K562 (cell line): Measurements from ENCODE around the gene ANAPC16. TPM values are rescaled to one million over a fixed set of nuclear protein-coding genes. Genes with fewer than 3 reads are reported as not detected.

Source experiments
- ATAC-seq: fragments of 200-7000 bp; cut with Tn5 transposase; 3 replicates; pipeline ENCODE4 v1.9.1; 2020; ENCODE audit warnings: moderate library complexity
- BruUV-seq: library from RNA; stranded (reverse); fragments of 400-500 nt; replicated peaks from 2 replicates; lab custom pipeline; 2021; lab: Mats Ljungman, UMichigan
- CTCF ChIA-PET: fragments of 300-600 bp; formaldehyde crosslinking; extraction: SDS; loops from one replicate; lab custom pipeline; 2021; ENCODE audit warnings: low intra/inter-chr PET ratio; lab: Yijun Ruan, JAX
- POLR2A ChIA-PET: fragments of 300-600, 350-650 bp; sonication (Branson Sonifier 250); formaldehyde crosslinking; extraction: SDS; loops from one replicate; lab custom pipeline; 2021; ENCODE audit warnings: antibody characterized with exemption, inconsistent platforms; lab: Yijun Ruan, JAX
- DNase-seq, 4 experiments: peaks; one replicate each; pipeline versions ENCODE4 v3.0.0 to v3.0.0-alpha.2; 2011 to 2018; ENCODE audit warnings: low spot score in 3 of 4, mixed read lengths in 3 of 4; ENCODE audit errors: extremely low read depth in 1 of 4
- FAIRE-seq: peaks from 2 replicates; lab custom pipeline; 2011; peaks lifted over from hg19 to GRCh38; lab: Jason Lieb, UNC
- H2AFZ ChIP-seq: 2 replicates; pipeline ENCODE4 v1.6.0; 2011; ENCODE audit warnings: low read depth, low read length, control low read depth, inconsistent platforms
- H3K27ac ChIP-seq: fragments of 200-600 bp; 3 replicates; pipeline ENCODE4 v1.8.0; 2011; ENCODE audit warnings: low read depth, mild to moderate bottlenecking, control low read depth, inconsistent platforms, low read length, moderate library complexity, mixed read lengths; ENCODE audit errors: extremely low read depth
- H3K27me3 ChIP-seq, 2 experiments: fragments of 300-600 bp in 1 of 2; 2 replicates in 1 of 2; 3 replicates in 1 of 2; pipeline versions ENCODE4 v1.6.0 to v1.8.0; 2011; ENCODE audit warnings: inconsistent platforms in 2 of 2, low read length in 2 of 2, mild to moderate bottlenecking in 1 of 2, mixed read lengths in 1 of 2, moderate library complexity in 1 of 2; ENCODE audit not compliant: control insufficient read depth in 2 of 2, insufficient read depth in 2 of 2
- H3K36me3 ChIP-seq: fragments of 300-600 bp; 3 replicates; pipeline ENCODE4 v1.8.0; 2011; ENCODE audit warnings: mild to moderate bottlenecking, low read length, inconsistent platforms; ENCODE audit not compliant: control insufficient read depth, insufficient read depth
- H3K4me1 ChIP-seq, 2 experiments: fragments of 200-600 bp in 1 of 2; replicated peaks in 1 of 2; 2 replicates in 1 of 2; 3 replicates in 1 of 2; pipeline versions ENCODE4 v1.5.1 to v1.8.0; 2011; ENCODE audit warnings: inconsistent platforms in 2 of 2, low read length in 2 of 2, mild to moderate bottlenecking in 1 of 2, mixed read lengths in 1 of 2, moderate library complexity in 1 of 2; ENCODE audit not compliant: control insufficient read depth in 2 of 2, insufficient read depth in 2 of 2
- H3K4me2 ChIP-seq: 2 replicates; pipeline ENCODE4 v1.6.1; 2011; ENCODE audit warnings: low read length, control low read depth, inconsistent platforms, mixed read lengths; ENCODE audit not compliant: insufficient read depth
- H3K4me3 ChIP-seq: fragments of 200-600 bp; sonication (generic), shearing (Covaris generic); 2 replicates; pipeline ENCODE4 v1.5.1; 2016; ENCODE audit warnings: control low read depth, inconsistent platforms
- H3K79me2 ChIP-seq: fragments of 200-600 bp; 3 replicates; pipeline ENCODE4 v1.8.0; 2011; ENCODE audit warnings: low read length, inconsistent platforms; ENCODE audit not compliant: control insufficient read depth, insufficient read depth
- H3K9ac ChIP-seq, 2 experiments: 2 replicates each; pipeline versions ENCODE4 v1.6.0 to v1.6.1; 2011; ENCODE audit warnings: low read depth in 2 of 2, low read length in 2 of 2, control low read depth in 1 of 2, inconsistent platforms in 1 of 2, mild to moderate bottlenecking in 1 of 2, mixed read lengths in 1 of 2; ENCODE audit not compliant: insufficient read depth in 1 of 2
- H3K9me1 ChIP-seq: one replicate; pipeline ENCODE4 v1.6.0; 2011; ENCODE audit warnings: inconsistent platforms, mild to moderate bottlenecking, low read length, moderate library complexity; ENCODE audit not compliant: control insufficient read depth, insufficient read depth
- H3K9me3 ChIP-seq: replicated peaks from 2 replicates; pipeline ENCODE4 v1.5.1; 2011; ENCODE audit warnings: low read depth, low read length, inconsistent platforms; ENCODE audit not compliant: control insufficient read depth, insufficient read depth
- H4K20me1 ChIP-seq: replicated peaks from 2 replicates; pipeline ENCODE4 v1.6.1; 2011; ENCODE audit warnings: low read length, inconsistent platforms, mixed read lengths; ENCODE audit not compliant: control insufficient read depth, insufficient read depth
- DEAF1 ChIP-seq: fragments of 450-650 bp; formaldehyde crosslinking; IDR thresholded peaks from 2 replicates; pipeline ENCODE4 v1.4.0; 2020; ENCODE audit warnings: mild to moderate bottlenecking, moderate library complexity
- IFI16 ChIP-seq: fragments of 250-450 bp; sonication (Bioruptor Pico); IDR thresholded peaks from 2 replicates; pipeline ENCODE4 v2.1.2; 2022; ENCODE audit warnings: mild to moderate bottlenecking, inconsistent platforms
- KDM1A ChIP-seq, 2 experiments: fragments of 450-650 bp; IDR thresholded peaks; 2 replicates each; pipeline ENCODE4 v1.6.1; 2016; ENCODE audit warnings: mild to moderate bottlenecking in 2 of 2
- NBN ChIP-seq: fragments of 450-650 bp; IDR thresholded peaks from 2 replicates; pipeline ENCODE4 v1.6.1; 2016; ENCODE audit warnings: low read depth, mild to moderate bottlenecking
- NR2C2 ChIP-seq, 2 experiments: fragments of 200-800 bp in 1 of 2; sonication (Bioruptor generic) in 1 of 2; sonication (generic) in 1 of 2; formaldehyde crosslinking in 1 of 2; IDR thresholded peaks; 2 replicates each; pipeline versions ENCODE4 v1.6.1 to v1.8.0; 2016 to 2022; ENCODE audit warnings: mild to moderate bottlenecking in 1 of 2, missing compliant biosample characterization in 1 of 2, missing genetic modification characterization in 1 of 2, missing genetic modification reagents in 1 of 2
- RERE ChIP-seq: sonication (generic); formaldehyde crosslinking; IDR thresholded peaks from 2 replicates; pipeline ENCODE4 v1.8.0; 2023; ENCODE audit warnings: missing genetic modification reagents, mild to moderate bottlenecking, borderline replicate concordance
- RFX7 ChIP-seq: fragments of 250-450 bp; sonication (Bioruptor Pico); IDR thresholded peaks from 2 replicates; pipeline ENCODE4 v1.5.1; 2021; ENCODE audit warnings: mild to moderate bottlenecking
- ZNF24 ChIP-seq: fragments of 450-650 bp; IDR thresholded peaks from 2 replicates; pipeline ENCODE4 v1.6.1; 2016
- ZNF740 ChIP-seq, 3 experiments: fragments of 200-800 bp in 1 of 3; sonication (Bioruptor generic) in 1 of 3; sonication (generic) in 1 of 3; formaldehyde crosslinking in 1 of 3; IDR thresholded peaks; 2 replicates each; pipeline versions ENCODE4 v1.6.1 to v1.8.0; 2016 to 2022; ENCODE audit warnings: mild to moderate bottlenecking in 2 of 3, missing compliant biosample characterization in 2 of 3, missing genetic modification characterization in 2 of 3, missing genetic modification reagents in 1 of 3
- WGBS: fragments of 100-300 bp; shearing (Covaris generic); methylation state at CpG from one replicate; pipeline ENCODE4 v1.1.6; 2016; ENCODE audit warnings: low coverage, mixed read lengths; ENCODE audit not compliant: insufficient coverage; ENCODE audit errors: missing lambda C conversion rate; 5-methylcytosine and 5-hydroxymethylcytosine counted together
- in situ Hi-C: fragments of 300-500 bp; cut with MboI; formaldehyde crosslinking; loops from 4 replicates; pipeline ENCODE4 v1.15.0; 2018; ENCODE audit warnings: inconsistent platforms, mixed read lengths
- intact Hi-C: fragments of 100-400 bp; cut with micrococcal nuclease; formaldehyde crosslinking; loops from 2 replicates; pipeline ENCODE4 v1.14.2; 2022
- polyA plus RNA-seq, 8 experiments: library from polyadenylated mRNA; depleted of rRNA in 4 of 8; stranded (reverse) in 5 of 8; unstranded in 3 of 8; fragments of >200 nt; fragmentation: Nextera tagmentation in 2 of 8; fragmentation: Illumina TruSeq in 1 of 8; extraction: Ambion mirVana in 2 of 8; extraction: Trizol in 1 of 8; gene quantifications; 2 replicates each; pipeline versions ENCODE4 v1.2.1 to v1.2.3, GENCODE V29; 2011 to 2014; ENCODE audit warnings: inconsistent platforms in 1 of 8, missing spikeins in 1 of 8
- total RNA-seq, 7 experiments: library from RNA; depleted of rRNA in 6 of 7; stranded (reverse); fragments of >200 nt in 6 of 7; fragmentation: Illumina TruSeq in 2 of 7; extraction: Trizol in 2 of 7; gene quantifications; 2 replicates each; pipeline versions ENCODE4 v1.2.1 to v1.2.3, GENCODE V29; 2011 to 2021; ENCODE audit warnings: low replicate concordance in 1 of 7
- TF ChIP-seq, protein P1 (sequence below): fragments of 250-450 bp; sonication (Bioruptor Pico); IDR thresholded peaks from 2 replicates; pipeline ENCODE4 v1.5.0; 2020; ENCODE audit warnings: mild to moderate bottlenecking, borderline replicate concordance

The ANAPC16 gene
- total and polyA plus RNA-seq, 9 of the 15 experiments (the other 6 are each of a cell fraction or from before 2014, with no cell fraction given): 42.6 to 208 (median 108) TPM

DNA sequence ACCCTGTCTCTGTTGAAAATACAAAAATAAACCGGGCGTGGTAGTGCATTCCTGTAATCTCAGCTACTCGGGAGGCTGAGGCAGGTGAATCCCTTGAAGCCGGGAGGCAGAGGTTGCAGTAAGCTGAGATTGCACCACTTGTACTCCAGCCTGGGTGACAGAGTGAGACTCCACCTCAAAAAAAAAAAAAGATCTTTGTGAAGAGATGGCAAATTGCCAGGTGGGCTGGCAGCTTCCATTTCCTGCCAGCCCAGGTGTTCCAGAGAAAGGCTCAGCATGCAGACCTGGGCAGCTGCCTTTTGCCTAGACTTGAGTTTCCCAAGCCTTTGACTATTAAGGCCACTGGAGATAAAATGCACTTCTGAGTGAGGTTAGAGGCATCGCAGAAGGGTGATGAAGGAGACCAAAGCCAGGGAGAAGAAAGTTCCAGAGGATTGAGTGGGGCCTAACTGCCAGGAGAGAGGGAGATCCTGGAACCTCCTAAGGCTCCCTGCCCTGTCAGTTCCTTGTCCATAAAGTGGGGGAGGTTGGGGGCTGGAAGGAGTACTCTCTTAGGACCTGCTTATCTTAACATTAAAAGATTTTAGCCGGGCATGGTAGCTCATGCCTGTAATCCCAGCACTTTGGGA is 47.9 kb downstream of the ANAPC16 start:
- ATAC-seq: no peak
- no peak overlapping the region for H3K4me2 ChIP-seq
- FAIRE-seq: no peak
- H3K4me1 ChIP-seq: peaks cover 47 to 52% of the 10 kb centered on the region in 2 experiments
- no peaks in the 10 kb centered on the region for H3K36me3 ChIP-seq
- in situ Hi-C loops: no loop called here
- 48% methylated on average over 6 of the region's 6 CpGs for WGBS
- intact Hi-C loops: no loop called here
- no peaks in the 10 kb centered on the region for H3K27me3 ChIP-seq
- H2AFZ ChIP-seq: no peak overlapping the region
- no peaks in the 10 kb centered on the region for H3K9me1 ChIP-seq
- H3K4me3 ChIP-seq: no peak overlapping the region
- no peaks in the 10 kb centered on the region for H3K79me2 ChIP-seq
- DNase-seq: no peak
- no peak overlapping the region for H3K27ac ChIP-seq
- BruUV-seq: no TSS peak
- CTCF ChIA-PET: no interaction called here
- no peaks in the 10 kb centered on the region for H3K9me3 ChIP-seq
- H4K20me1 ChIP-seq: no peaks in the 10 kb centered on the region
- H3K9ac ChIP-seq: peak overlapping the region in 1 of 2 experiments; percentile 59; a peak in 1 of 4 replicates
- POLR2A ChIA-PET: interaction anchor here (1.1 to 15.0 kb wide), 2 partner anchors 12 to 63 kb away, joined by 3 to 277 read pairs; partner anchors contain the start of gene DDIT4
- TF ChIP-seq ZNF24: no peak
- TF ChIP-seq, protein P1, sequence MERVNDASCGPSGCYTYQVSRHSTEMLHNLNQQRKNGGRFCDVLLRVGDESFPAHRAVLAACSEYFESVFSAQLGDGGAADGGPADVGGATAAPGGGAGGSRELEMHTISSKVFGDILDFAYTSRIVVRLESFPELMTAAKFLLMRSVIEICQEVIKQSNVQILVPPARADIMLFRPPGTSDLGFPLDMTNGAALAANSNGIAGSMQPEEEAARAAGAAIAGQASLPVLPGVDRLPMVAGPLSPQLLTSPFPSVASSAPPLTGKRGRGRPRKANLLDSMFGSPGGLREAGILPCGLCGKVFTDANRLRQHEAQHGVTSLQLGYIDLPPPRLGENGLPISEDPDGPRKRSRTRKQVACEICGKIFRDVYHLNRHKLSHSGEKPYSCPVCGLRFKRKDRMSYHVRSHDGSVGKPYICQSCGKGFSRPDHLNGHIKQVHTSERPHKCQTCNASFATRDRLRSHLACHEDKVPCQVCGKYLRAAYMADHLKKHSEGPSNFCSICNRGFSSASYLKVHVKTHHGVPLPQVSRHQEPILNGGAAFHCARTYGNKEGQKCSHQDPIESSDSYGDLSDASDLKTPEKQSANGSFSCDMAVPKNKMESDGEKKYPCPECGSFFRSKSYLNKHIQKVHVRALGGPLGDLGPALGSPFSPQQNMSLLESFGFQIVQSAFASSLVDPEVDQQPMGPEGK (CRISPR knock-in tag): no peak
- TF ChIP-seq ZNF740 (CRISPR knock-in tag; IDR thresholded peaks at IDR 0.05): no peak
- TF ChIP-seq ZNF740 (tag; IDR thresholded peaks at IDR 0.05): no peak
- TF ChIP-seq RERE (CRISPR knock-in tag): no peak
- TF ChIP-seq KDM1A (IDR thresholded peaks at IDR 0.05): peak; percentile 65 to 66; a peak in 3 of 4 replicates
- no peak for TF ChIP-seq RFX7 (CRISPR knock-in tag)
- no peak for TF ChIP-seq IFI16
- TF ChIP-seq DEAF1 (CRISPR knock-in tag): no peak
- TF ChIP-seq NR2C2 (CRISPR knock-in tag; IDR thresholded peaks at IDR 0.05): no peak
- TF ChIP-seq NR2C2 (tag; IDR thresholded peaks at IDR 0.05): 0 out of 2 replicates have a peak, but pooled peaks have one; percentile 15
- no peak for TF ChIP-seq NBN
